Motor neuron (in vitro differentiated cells): ENCODE measurements around the gene ZNF141. TPM values are rescaled to one million over a fixed set of nuclear protein-coding genes. Genes with fewer than 3 reads are reported as not detected.
"Not testable (repeated sequence)": the region's sequence is repeated elsewhere in the genome, so short reads cannot be mapped to it uniquely, and the experiment has no call there.

Experiments
- ATAC-seq, 8 experiments: fragments of 200-7000 bp; cut with Tn5 transposase; replicated peaks in 6 of 8; 2 replicates each; pipeline ENCODE4 v1.8.0; 2021; ENCODE audit warnings: mild to moderate bottlenecking in 8 of 8, moderate library complexity in 8 of 8
- H3K27ac ChIP-seq, 2 donors: fragments of 250-450 bp; sonication (Bioruptor Pico); 2 replicates each; pipeline ENCODE4 v1.9.0; 2021; ENCODE audit warnings: antibody characterized with exemption in 2 of 2, mild to moderate bottlenecking in 2 of 2, moderate library complexity in 1 of 2
- H3K4me1 ChIP-seq, 2 donors: fragments of 250-450 bp; sonication (Bioruptor Pico); replicated peaks in 1 of 2; 2 replicates each; pipeline ENCODE4 v1.6.1; 2021; ENCODE audit warnings: antibody characterized with exemption in 2 of 2, mild to moderate bottlenecking in 2 of 2, moderate library complexity in 1 of 2
- H3K4me3 ChIP-seq, 5 donors: fragments of 250-450 bp; sonication (Bioruptor Pico); 2 replicates each; pipeline ENCODE4 v1.9.0; 2021; ENCODE audit warnings: antibody characterized with exemption in 5 of 5, mild to moderate bottlenecking in 5 of 5, moderate library complexity in 4 of 5
- WGBS, 10 experiments: fragments of 450-650 bp; shearing (Covaris generic); methylation state at CpG; one replicate each; pipeline ENCODE4 v1.0.0; 2022; 5-methylcytosine and 5-hydroxymethylcytosine counted together
- in situ Hi-C, 9 experiments: fragments of 400-800 bp; cut with MboI; loops; one replicate each; pipeline ENCODE4 v1.15.0; 2021; ENCODE audit warnings: low sequenced_read_pairs in 9 of 9, low pct_unique_long_range_greater_than_20kb in 2 of 9; ENCODE audit not compliant: unreplicated experiment in 9 of 9
- total RNA-seq, 8 experiments: library from RNA; unstranded; fragments of 300-600 nt; gene quantifications; 2 replicates each; pipeline versions ENCODE4 v1.2.3 to v1.2.4, GENCODE V29; 2022

The ZNF141 gene
- total RNA-seq, 8 experiments from 2014 or later = 12.2 to 42.2 (median 29.5) TPM

DNA sequence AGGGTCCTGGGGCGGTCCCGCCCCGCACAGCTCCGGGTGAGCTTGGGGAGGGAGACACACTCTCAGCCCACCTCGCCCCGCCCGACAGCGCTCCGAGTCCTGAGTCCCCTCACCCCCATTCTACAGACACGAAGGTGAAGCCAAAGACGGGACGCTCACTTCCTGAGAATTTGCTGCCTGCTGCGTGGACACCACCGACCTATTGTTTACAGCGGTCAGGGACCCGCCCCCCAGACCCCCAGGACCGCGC, 796 bp upstream of the ZNF141 start:
- Histone ChIP-seq H3K4me3 (peak overlapping the region; percentile 53 to 89 (median 88)), H3K4me1 (peaks cover 3 to 4% of the 10 kb centered on the region in 2 donors), H3K27ac (peak overlapping the region; percentile 91 to 96)
- no peak for ATAC-seq
- no CpG with 5 or more reads among the region's 18 CpGs for WGBS, 10 experiments
- in situ Hi-C loops = no loop called here

DNA sequence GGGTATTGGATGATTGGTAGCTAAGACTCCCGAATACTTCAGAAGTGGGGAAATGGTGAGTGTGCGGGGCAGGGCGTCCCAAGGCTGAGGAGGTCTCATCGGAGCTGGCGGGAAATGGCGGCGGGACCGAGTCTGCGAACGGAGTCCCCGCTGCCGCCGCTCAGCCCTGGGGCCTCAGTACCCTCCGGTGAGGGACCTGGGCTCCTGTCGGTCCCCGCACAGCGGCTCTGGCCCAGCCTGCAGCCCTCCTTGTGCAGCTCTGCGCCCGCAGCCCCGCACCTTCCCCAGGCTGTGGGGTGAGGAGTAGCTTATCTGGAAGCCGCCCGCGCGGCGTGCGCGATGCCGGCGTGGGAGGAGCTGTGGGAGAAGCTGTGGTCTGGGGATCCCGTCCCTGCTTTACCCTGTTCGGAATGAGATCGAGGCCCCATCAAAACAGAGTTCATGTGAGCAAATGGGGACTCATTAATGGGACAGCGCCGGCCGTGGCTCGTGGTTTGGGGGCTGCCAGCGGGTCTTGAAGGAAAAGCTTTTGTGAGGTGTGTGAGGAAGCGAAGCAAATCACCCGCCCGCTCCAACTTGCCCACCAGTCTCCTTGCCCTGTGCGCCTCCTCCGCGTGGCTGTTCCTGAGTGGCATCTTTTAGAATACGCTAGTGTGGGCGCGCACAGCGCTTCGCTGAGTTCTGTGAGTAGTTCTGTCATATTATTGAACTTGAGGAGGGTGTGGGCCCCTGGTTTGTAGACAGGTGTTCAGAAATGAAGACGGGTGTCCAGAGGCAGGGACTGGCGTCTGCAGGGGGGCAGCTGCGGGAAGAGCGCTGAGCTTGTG, 531 bp downstream of the ZNF141 start:
- ATAC-seq = peak in 7 of 8 experiments; percentile 1 to 47 (median 23)
- Histone ChIP-seq H3K4me1 (peaks cover 3 to 4% of the 10 kb centered on the region in 2 donors), H3K4me3 (peak overlapping the region; percentile 53 to 89 (median 88)), H3K27ac (peak overlapping the region; percentile 87 to 96)
- 0 to 17% (median 5%) methylated on average over 1 to 23 of the region's 52 CpGs; no CpG with 5 or more reads in 4 of the 10 experiments for WGBS, 10 experiments
- in situ Hi-C loops = no loop called here

- 6 to 52% (median 23%) methylated on average over 1 to 9 of the region's 13 CpGs; no CpG with 5 or more reads in 4 of the 10 experiments for WGBS, 10 experiments
- in situ Hi-C loops = no loop called here
- Histone ChIP-seq H3K4me3 (peak overlapping the region; percentile 53 to 89 (median 88)), H3K4me1 (peaks cover 3 to 4% of the 10 kb centered on the region in 2 donors), H3K27ac (peak overlapping the region in 1 of 2 donors; percentile 96)
- ATAC-seq = no peak
Observed at GRCh38 chr4:338759-339097, 1.1 kb downstream of the ZNF141 start.

- Histone ChIP-seq H3K4me3 (no peak overlapping the region), H3K27ac (no peak overlapping the region), H3K4me1 (peaks cover 3 to 4% of the 10 kb centered on the region in 2 donors)
- 69 to 100% (median 88%) methylated on average over 2 to 4 of the region's 4 CpGs; no CpG with 5 or more reads in 1 of the 10 experiments for WGBS, 10 experiments
- ATAC-seq = no peak
- in situ Hi-C loops = no loop called here
Observed at GRCh38 chr4:340011-340410, 2.4 kb downstream of the ZNF141 start.

DNA sequence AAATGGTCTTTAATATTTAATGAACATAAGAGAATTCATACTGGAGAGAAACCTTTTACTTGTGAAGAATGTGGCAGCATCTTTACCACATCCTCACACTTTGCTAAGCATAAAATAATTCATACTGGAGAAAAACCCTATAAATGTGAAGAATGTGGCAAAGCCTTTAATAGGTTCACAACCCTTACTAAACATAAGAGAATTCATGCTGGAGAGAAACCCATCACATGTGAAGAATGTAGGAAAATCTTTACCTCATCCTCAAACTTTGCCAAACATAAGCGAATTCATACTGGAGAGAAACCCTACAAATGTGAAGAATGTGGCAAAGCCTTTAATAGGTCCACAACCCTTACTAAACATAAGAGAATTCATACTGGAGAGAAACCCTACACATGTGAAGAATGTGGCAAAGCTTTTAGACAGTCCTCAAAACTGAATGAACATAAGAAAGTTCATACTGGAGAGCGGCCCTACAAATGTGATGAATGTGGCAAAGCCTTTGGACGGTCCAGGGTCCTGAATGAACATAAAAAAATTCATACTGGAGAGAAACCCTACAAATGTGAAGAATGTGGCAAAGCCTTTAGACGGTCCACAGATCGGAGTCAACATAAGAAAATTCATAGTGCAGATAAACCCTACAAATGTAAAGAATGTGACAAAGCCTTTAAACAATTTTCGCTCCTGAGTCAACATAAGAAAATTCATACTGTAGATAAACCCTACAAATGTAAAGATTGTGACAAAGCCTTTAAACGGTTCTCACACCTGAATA, 35.6 kb downstream of the ZNF141 start:
- 87 to 97% (median 94%) methylated on average over 3 to 7 of the region's 7 CpGs for WGBS, 10 experiments
- no peak overlapping the region for H3K27ac ChIP-seq
- H3K4me3 ChIP-seq = no peak overlapping the region
- no peak for ATAC-seq
- H3K4me1 ChIP-seq = no peaks in the 10 kb centered on the region
- in situ Hi-C loops = no loop called here

DNA sequence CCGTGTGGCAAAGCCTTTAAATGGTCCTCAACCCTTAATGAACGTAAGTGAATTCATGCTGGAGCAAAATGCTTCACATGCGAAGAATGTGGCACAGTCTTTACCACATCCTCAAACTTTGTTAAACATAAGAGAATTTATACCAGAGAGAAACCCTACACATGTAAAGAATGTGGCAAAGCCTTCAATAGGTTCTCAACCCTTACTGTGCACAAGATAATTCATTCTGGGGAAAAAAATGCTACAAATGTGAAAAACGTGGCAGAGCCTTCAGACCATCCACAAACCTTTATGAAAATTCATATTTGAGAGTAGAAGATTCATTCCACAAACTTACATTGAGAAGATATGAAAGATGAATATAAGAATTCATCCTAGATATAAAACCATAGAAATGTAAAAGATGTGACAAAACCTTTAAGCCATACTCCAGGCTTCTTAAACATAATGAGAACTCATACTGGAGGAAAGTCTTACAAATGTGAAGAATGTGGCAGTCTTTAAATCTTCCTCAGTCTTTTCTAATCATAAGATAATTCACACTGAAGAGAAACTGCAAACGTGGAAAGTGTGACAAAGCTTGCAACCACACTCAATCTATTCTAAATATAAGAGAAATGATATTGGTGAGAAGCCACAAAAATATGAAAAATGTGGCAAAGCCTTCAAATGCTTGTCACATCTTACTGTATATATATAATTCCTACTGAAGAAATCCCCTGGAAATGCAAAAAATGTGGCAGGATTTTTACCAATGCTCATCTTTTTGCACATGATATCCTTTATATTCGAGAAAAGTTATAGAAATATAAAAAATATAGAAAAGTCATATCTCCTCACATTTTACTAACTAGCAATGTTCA, 36.9 kb downstream of the ZNF141 start:
- H3K27ac ChIP-seq = no peak overlapping the region
- H3K4me3 ChIP-seq = no peak overlapping the region
- H3K4me1 ChIP-seq = no peaks in the 10 kb centered on the region
- WGBS, 10 experiments = 67 to 100% (median 93%) methylated on average over 3 to 6 of the region's 6 CpGs
- ATAC-seq = no peak
- in situ Hi-C loops = no loop called here

GRCh38 chr4:384311-385010, 46.8 kb downstream of the ZNF141 start:
- 79 to 100% (median 92%) methylated on average over 1 to 7 of the region's 10 CpGs; no CpG with 5 or more reads in 1 of the 10 experiments for WGBS, 10 experiments
- H3K4me3 ChIP-seq = no peak overlapping the region
- no peak for ATAC-seq
- H3K4me1 ChIP-seq = no peaks in the 10 kb centered on the region
- in situ Hi-C loops = no loop called here
- no peak overlapping the region for H3K27ac ChIP-seq

DNA sequence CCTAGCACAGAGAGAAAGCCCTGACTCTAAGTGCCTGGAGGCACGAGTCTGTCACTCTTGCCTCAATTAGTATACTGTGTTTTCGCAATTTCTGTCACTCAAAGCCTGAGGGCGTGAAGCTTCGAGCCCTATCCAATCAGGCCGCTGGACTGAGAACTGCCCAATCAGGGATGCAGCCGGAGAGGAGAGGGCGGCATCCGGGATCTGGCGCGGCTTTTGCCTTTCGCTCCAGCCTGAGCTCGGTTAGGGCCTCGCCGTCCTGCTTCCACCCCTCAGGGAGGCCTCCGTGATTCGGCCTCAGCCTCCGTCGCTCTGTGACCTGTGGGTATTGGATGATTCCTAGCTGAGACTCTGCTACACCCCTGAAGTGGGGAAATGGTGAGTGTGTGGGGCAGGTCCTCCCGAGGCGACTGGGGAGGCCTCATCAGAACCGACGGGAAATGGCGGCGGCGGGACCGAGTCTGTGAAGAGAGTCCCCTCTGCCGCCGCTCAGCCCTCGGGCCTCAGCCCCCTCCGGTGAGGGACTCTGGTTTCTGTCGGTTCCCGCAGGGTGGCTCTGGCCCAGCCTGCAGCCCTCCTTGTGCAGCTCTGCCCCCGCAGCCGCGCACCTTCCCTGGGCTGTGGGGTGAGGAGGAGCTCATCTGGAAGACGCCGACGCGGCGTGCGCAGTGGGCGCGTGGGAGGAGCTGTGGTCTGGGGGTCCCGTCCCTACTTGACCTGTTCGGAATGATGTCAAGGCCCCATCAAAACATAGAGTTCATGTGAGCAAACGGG, 48.5 kb downstream of the ZNF141 start:
- H3K4me1 ChIP-seq = no peaks in the 10 kb centered on the region
- peak in 1 of 8 experiments; percentile 57 for ATAC-seq
- no peak overlapping the region for H3K27ac ChIP-seq
- in situ Hi-C loops = no loop called here
- H3K4me3 ChIP-seq = no peak overlapping the region
- WGBS, 10 experiments = 0 to 83% (median 37%) methylated on average over 1 to 25 of the region's 46 CpGs; no CpG with 5 or more reads in 1 of the 10 experiments

- WGBS, 10 experiments = 23 to 94% (median 24%) methylated on average over 8 to 15 of the region's 23 CpGs; no CpG with 5 or more reads in 7 of the 10 experiments
- no peak overlapping the region for H3K27ac ChIP-seq
- H3K4me1 ChIP-seq = no peaks in the 10 kb centered on the region
- no peak for ATAC-seq
- in situ Hi-C loops = no loop called here
- no peak overlapping the region for H3K4me3 ChIP-seq
Observed at GRCh38 chr4:386708-387105, 49.1 kb downstream of the ZNF141 start.

DNA sequence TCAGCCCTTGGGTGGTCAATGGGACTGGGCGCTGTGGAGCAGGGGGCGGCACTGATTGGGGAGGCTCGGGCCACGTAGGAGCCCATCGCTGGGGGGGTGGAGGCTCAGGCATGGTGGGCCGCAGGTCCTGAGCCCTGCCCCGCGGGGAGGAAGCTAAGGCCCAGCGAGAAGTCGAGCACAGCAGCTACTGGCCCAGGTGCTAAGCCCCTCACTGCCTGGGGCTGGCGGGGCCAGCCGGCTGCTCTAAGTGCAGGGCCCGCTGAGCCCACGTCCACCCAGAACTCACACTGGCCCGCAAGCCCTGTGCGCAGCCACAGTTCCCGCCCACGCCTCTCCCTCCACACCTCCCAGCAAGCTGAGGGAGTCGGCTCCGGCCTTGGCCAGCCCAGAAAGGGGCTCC, 66.4 kb downstream of the ZNF141 start:
- no peak for ATAC-seq
- Histone ChIP-seq H3K4me3 (no peak overlapping the region), H3K27ac (no peak overlapping the region), H3K4me1 (no peaks in the 10 kb centered on the region)
- WGBS, 10 experiments = no CpG with 5 or more reads among the region's 20 CpGs
- in situ Hi-C loops = no loop called here

GRCh38 chr4:408321-408720, 70.7 kb downstream of the ZNF141 start:
- H3K4me1 ChIP-seq, H3K27ac ChIP-seq, ATAC-seq, H3K4me3 ChIP-seq, in situ Hi-C loops: not testable (repeated sequence)
- WGBS, 10 experiments = 57 to 100% (median 79%) methylated on average over 2 to 5 of the region's 6 CpGs; no CpG with 5 or more reads in 2 of the 10 experiments

DNA sequence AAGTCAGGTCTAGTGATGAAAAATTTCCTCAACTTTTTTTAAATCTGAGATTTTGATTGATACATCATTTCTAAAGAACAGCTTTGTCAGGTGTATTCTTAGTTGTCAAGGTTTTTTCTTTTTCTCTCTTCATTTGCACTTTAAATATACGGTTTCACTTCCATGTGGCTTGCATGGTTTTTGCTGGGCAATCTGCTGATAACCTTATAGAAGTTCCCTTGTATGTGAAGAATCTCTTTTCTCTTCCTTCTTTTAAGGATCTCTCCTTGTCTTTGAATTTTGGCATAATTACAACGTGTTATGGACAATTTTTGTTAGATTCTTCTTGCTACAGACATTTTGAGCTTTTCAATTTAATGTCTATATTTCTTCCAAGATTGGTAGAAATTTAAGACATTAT, 85.0 kb downstream of the ZNF141 start:
- Histone ChIP-seq H3K4me1 (no peaks in the 10 kb centered on the region), H3K4me3 (no peak overlapping the region), H3K27ac (no peak overlapping the region)
- in situ Hi-C loops = no loop called here
- 61 to 100% (median 90%) methylated on average over 1 to 2 of the region's 2 CpGs for WGBS, 10 experiments
- ATAC-seq = no peak
